Mesothelial cell of epicardium (in vitro differentiated cells): ENCODE measurements around the gene CCNB1IP1. TPM values are rescaled to one million over a fixed set of nuclear protein-coding genes. Genes with fewer than 3 reads are reported as not detected.
"Not testable (repeated sequence)": the region's sequence is repeated elsewhere in the genome, so short reads cannot be mapped to it uniquely, and the experiment has no call there.

Experiments used
- DNase-seq, 2 experiments: peaks; one replicate each; pipeline ENCODE4 v3.0.0; 2021; ENCODE audit warnings: low spot score in 2 of 2; ENCODE audit not compliant: unreplicated experiment in 2 of 2
- H3K27ac Mint-ChIP-seq: 2 replicates; pipeline ENCODE4 v1.8.0; 2021; ENCODE audit warnings: mixed read lengths
- H3K27me3 Mint-ChIP-seq: 2 replicates; pipeline ENCODE4 v1.8.0; 2021; ENCODE audit warnings: low read depth, mixed read lengths
- H3K36me3 Mint-ChIP-seq: 2 replicates; pipeline ENCODE4 v1.8.0; 2021; ENCODE audit warnings: mixed read lengths
- H3K4me1 Mint-ChIP-seq: 2 replicates; pipeline ENCODE4 v1.8.0; 2021; ENCODE audit warnings: mixed read lengths
- H3K4me3 Mint-ChIP-seq: 2 replicates; pipeline ENCODE4 v1.8.0; 2021; ENCODE audit warnings: mild to moderate bottlenecking, moderate library complexity, mixed read lengths
- H3K9me3 Mint-ChIP-seq: 2 replicates; pipeline ENCODE4 v1.8.0; 2021; ENCODE audit warnings: mixed read lengths
- total RNA-seq: library from RNA; stranded (reverse); gene quantifications from 3 replicates; pipeline ENCODE4 v1.2.1, GENCODE V29; 2021
- TF ChIP-seq, protein P1 (sequence below): fragments of 200-600 bp; sonication (generic); IDR thresholded peaks from one replicate; pipeline ENCODE4 v1.5.0; 2021; ENCODE audit warnings: antibody characterized with exemption; ENCODE audit not compliant: unreplicated experiment

Gene CCNB1IP1
- total RNA-seq, 1 donor from 2014 or later = 104 TPM

DNA sequence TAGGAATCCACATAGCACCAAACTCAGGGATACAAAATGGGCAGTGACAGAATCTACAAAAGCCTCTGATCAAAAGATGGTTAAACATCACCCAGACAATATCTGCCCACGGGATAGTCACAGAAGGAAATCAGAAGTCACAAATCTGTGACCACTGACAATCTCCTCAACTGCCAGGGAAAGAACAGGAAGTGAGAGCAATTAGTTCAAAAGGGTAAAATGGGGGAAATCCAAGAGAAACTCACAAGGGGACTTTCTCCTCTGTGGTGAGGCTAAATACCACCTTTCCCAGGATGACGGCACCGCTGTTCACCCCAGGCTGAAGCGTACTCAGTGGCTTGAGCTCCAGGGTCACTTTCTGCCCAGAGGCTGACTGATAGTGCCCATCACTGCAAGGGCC is 38.0 kb downstream of the CCNB1IP1 start:
- Mint-ChIP-seq H3K9me3 (no peaks in the 10 kb centered on the region), H3K36me3 (peaks cover 27% of the 10 kb centered on the region), H3K27ac (no peak overlapping the region), H3K27me3 (no peaks in the 10 kb centered on the region), H3K4me3 (no peak overlapping the region), H3K4me1 (no peaks in the 10 kb centered on the region)
- no peak for DNase-seq
- TF ChIP-seq, protein P1, sequence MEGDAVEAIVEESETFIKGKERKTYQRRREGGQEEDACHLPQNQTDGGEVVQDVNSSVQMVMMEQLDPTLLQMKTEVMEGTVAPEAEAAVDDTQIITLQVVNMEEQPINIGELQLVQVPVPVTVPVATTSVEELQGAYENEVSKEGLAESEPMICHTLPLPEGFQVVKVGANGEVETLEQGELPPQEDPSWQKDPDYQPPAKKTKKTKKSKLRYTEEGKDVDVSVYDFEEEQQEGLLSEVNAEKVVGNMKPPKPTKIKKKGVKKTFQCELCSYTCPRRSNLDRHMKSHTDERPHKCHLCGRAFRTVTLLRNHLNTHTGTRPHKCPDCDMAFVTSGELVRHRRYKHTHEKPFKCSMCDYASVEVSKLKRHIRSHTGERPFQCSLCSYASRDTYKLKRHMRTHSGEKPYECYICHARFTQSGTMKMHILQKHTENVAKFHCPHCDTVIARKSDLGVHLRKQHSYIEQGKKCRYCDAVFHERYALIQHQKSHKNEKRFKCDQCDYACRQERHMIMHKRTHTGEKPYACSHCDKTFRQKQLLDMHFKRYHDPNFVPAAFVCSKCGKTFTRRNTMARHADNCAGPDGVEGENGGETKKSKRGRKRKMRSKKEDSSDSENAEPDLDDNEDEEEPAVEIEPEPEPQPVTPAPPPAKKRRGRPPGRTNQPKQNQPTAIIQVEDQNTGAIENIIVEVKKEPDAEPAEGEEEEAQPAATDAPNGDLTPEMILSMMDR = no peak

DNA sequence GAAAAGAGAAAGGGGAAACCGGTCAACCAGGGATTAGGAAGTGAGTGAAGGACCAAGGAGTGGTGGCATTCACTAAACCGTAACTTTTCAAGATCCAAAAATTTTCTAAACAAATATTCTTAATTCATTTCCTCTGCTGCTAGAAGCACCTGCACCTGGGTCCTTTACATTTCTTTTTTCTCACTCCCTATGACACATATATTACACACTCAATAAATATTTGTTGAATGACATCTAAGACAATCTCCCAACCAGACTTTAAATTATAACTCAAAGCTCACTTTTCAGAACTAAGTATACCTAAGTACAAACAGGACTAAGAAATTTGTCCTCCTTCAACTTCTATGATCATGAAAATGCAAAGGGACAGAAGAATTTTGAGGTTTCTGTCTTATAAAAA is 38.4 kb downstream of the CCNB1IP1 start:
- no peak overlapping the region for H3K27ac Mint-ChIP-seq
- peaks cover 30% of the 10 kb centered on the region for H3K36me3 Mint-ChIP-seq
- TF ChIP-seq, protein P1 = no peak
- DNase-seq = no peak
- H3K9me3 Mint-ChIP-seq = no peaks in the 10 kb centered on the region
- no peak overlapping the region for H3K4me3 Mint-ChIP-seq
- H3K4me1 Mint-ChIP-seq = no peaks in the 10 kb centered on the region
- H3K27me3 Mint-ChIP-seq = no peaks in the 10 kb centered on the region

DNA sequence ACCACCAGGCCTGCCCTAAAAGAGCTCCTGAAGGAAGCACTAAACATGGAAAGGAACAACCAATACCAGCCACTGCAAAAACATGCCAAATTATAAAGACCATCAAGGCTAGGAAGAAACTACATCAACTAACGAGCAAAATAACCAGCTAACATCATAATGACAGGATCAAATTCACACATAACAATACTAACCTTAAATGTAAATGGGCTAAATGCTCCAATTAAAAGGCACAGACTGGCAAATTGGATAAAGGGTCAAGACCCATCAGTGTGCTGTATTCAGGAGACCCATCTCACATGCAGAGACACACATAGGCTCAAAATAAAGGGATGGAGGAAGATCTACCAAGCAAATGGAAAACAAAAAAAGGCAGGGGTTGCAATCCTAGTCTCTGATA is 51.1 kb downstream of the CCNB1IP1 start:
- DNase-seq, H3K27me3 Mint-ChIP-seq, H3K4me1 Mint-ChIP-seq, H3K4me3 Mint-ChIP-seq, H3K27ac Mint-ChIP-seq: not testable (repeated sequence)
- Mint-ChIP-seq H3K36me3 (peaks cover 81% of the 10 kb centered on the region), H3K9me3 (peaks cover 51% of the 10 kb centered on the region)

DNA sequence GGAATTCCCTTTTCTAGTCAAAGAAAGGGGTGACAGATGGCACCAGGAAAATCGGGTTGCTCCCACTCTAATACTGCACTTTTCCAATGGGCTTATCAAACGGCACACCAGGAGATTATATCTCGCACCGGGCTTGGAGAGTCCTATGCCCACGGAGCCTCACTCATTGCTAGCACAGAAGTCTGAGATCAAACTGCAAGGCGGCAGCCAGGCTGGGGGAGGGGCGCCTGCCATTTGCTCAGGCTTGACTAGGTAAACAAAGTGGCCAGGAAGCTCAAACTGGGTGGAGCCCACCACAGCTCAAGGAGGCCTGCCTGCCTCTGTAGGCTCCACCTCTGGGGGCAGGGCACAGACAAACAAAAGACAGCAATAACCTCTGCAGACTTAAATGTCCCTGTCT is 52.8 kb downstream of the CCNB1IP1 start:
- H3K36me3 Mint-ChIP-seq = peaks cover 76% of the 10 kb centered on the region
- H3K4me3 Mint-ChIP-seq = not testable (repeated sequence)
- peaks cover 55% of the 10 kb centered on the region for H3K9me3 Mint-ChIP-seq

DNA sequence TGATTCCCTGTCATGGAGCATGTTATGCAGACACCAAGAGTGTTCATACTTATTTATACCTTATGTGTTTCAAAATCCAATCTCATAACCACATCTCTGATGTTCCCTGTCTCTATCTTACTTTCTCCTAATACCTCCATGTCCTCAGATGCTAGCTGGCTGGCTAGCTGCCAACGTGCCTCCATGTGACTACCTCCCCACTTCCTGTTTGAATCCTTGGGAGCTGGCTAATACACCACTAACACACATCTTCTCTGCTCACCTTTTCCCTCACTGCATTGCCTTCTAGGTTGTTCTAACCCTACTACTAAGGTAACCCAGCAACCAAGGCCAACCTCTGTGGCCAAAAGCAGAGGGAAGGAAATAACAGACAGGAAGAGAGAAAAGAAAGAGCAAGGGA is 54.7 kb downstream of the CCNB1IP1 start:
- H3K4me3 Mint-ChIP-seq = no peak overlapping the region
- peaks cover 80% of the 10 kb centered on the region for H3K36me3 Mint-ChIP-seq
- TF ChIP-seq, protein P1 = no peak
- peaks cover 71% of the 10 kb centered on the region for H3K9me3 Mint-ChIP-seq
- H3K27ac Mint-ChIP-seq = no peak overlapping the region
- no peak for DNase-seq
- no peaks in the 10 kb centered on the region for H3K27me3 Mint-ChIP-seq
- H3K4me1 Mint-ChIP-seq = no peaks in the 10 kb centered on the region

More for the DNA sequence above, 52.8 kb downstream of the CCNB1IP1 start:
- H3K4me1 Mint-ChIP-seq, H3K27ac Mint-ChIP-seq, H3K27me3 Mint-ChIP-seq, DNase-seq: not testable (repeated sequence)

DNA sequence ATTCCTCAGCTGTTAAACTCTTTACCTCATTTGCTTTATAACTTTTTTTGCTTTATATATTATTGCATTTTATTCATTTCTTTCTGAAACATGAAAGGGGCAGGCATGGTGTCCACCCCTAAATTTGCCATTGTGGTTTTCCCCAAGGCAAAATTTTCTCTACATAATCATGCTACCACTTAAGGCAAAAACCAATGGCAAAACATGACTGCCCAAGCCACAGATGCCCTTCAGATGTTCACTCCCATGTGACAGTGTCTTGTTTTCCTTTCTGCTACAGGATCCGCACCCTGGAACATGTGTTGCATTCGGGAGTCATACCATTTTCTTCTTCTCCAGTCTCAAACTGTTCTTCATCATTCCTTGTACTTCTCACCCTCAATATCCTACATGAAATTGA is 55.7 kb downstream of the CCNB1IP1 start:
- Mint-ChIP-seq H3K27me3 (no peaks in the 10 kb centered on the region), H3K4me1 (no peaks in the 10 kb centered on the region), H3K36me3 (peaks cover 72% of the 10 kb centered on the region), H3K9me3 (peaks cover 70% of the 10 kb centered on the region), H3K27ac (no peak overlapping the region), H3K4me3 (no peak overlapping the region)
- TF ChIP-seq, protein P1 = no peak
- no peak for DNase-seq

DNA sequence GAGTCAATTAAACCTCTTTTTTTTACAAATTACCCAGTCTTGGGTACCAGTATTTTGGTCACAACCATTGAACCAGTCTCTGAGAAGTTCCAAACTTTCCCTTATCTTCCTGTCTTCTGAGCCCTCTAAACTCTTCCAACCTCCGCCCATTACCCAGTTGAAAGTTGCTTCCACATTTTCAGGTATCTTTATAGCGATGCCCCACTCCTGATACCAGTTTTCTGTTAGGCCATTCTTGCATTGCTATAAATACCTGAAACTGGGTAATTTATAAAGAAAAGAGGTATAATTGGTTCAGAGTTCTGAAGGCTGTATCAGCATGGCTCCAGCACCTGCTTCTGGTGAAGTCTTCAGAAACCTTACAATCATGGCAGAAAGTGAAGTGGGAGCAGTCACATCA is 59.0 kb downstream of the CCNB1IP1 start:
- no peak for DNase-seq
- H3K27ac Mint-ChIP-seq = no peak overlapping the region
- TF ChIP-seq, protein P1 = no peak
- no peaks in the 10 kb centered on the region for H3K27me3 Mint-ChIP-seq
- H3K4me1 Mint-ChIP-seq = no peaks in the 10 kb centered on the region
- peaks cover 72% of the 10 kb centered on the region for H3K9me3 Mint-ChIP-seq
- H3K36me3 Mint-ChIP-seq = peaks cover 46% of the 10 kb centered on the region
- no peak overlapping the region for H3K4me3 Mint-ChIP-seq

DNA sequence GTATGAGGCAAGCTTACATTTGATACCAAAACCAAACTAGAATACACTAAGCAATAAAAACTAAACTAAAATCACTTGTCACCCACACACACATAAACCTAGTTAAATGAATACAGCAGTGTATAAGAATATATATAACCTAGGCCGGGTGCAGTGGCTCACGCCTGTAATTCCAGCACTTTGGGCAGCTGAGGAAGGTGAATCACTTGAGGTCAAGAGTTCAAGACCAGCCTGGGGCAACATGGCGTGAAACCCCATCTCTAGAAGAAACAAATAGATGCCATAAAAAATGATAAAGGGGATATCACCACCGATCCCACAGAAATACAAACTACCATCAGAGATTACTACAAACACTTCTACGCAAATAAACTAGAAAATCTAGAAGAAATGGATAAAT is 68.7 kb downstream of the CCNB1IP1 start:
- DNase-seq, H3K27ac Mint-ChIP-seq, H3K27me3 Mint-ChIP-seq, H3K4me1 Mint-ChIP-seq, H3K4me3 Mint-ChIP-seq, H3K36me3 Mint-ChIP-seq: not testable (repeated sequence)
- peaks cover 36% of the 10 kb centered on the region for H3K9me3 Mint-ChIP-seq
